Measurements from ENCODE around the gene TICAM2. TPM values are rescaled to one million over a fixed set of nuclear protein-coding genes. Genes with fewer than 3 reads are reported as not detected.

TICAM2 gene
- total and polyA plus RNA-seq, 10 donors = 2.9 to 9.2 (median 5.3) TPM

- TF ChIP-seq POLR2A (IDR thresholded peaks at IDR 0.05) = no peak
- no peak for TF ChIP-seq POLR2AphosphoS5 (IDR thresholded peaks at IDR 0.05)
- TF ChIP-seq CTCF (IDR thresholded peaks at IDR 0.05 in 8 of 11, conservative IDR thresholded peaks at IDR 0.05 in 3 of 11) = no peak
- Histone ChIP-seq H3K9me3 (no peaks in the 10 kb centered on the region), H3K27ac (no peak overlapping the region), H3K27me3 (replicated peaks in 1 of 7) (no peaks in the 10 kb centered on the region), H3K36me3 (no peaks in the 10 kb centered on the region), H3K4me3 (no peak overlapping the region), H3K4me1 (peaks cover 0 to 11% (median 5%) of the 10 kb centered on the region in 6 donors)
- intact Hi-C loops (cut with DNase I; ENCODE audit: low total_unique reads) = loop anchor here (5.0 kb wide), 1 partner anchor 277 kb away; no protein-coding TSS in a partner anchor
- no peak for DNase-seq
- WGBS, 5 donors = 80 to 94% (median 90%) methylated on average over 3 of the region's 3 CpGs
Observed at GRCh38 chr5:115589043-115589442, 13.2 kb downstream of the TICAM2 start.

GRCh38 chr5:115588640-115589039 lies 13.6 kb downstream of the TICAM2 start:
- Histone ChIP-seq H3K4me3 (no peak overlapping the region), H3K4me1 (peaks cover 0 to 11% (median 5%) of the 10 kb centered on the region in 6 donors), H3K27me3 (replicated peaks in 1 of 7) (no peaks in the 10 kb centered on the region), H3K27ac (no peak overlapping the region), H3K9me3 (no peaks in the 10 kb centered on the region), H3K36me3 (no peaks in the 10 kb centered on the region)
- DNase-seq = no peak
- TF ChIP-seq POLR2A (IDR thresholded peaks at IDR 0.05) (no peak), POLR2AphosphoS5 (IDR thresholded peaks at IDR 0.05) (no peak), CTCF (IDR thresholded peaks at IDR 0.05 in 8 of 11, conservative IDR thresholded peaks at IDR 0.05 in 3 of 11) (no peak)
- intact Hi-C loops (cut with DNase I; ENCODE audit: low total_unique reads) = loop anchor here (5.0 kb wide), 1 partner anchor 276 kb away; no protein-coding TSS in a partner anchor
- WGBS, 5 donors = 71 to 78% (median 73%) methylated on average over 4 of the region's 4 CpGs

GRCh38 chr5:115586525-115587146 lies 15.6 kb downstream of the TICAM2 start:
- intact Hi-C loops (cut with DNase I; ENCODE audit: low total_unique reads) = loop anchor here (5.0 kb wide), 1 partner anchor 274 kb away; no protein-coding TSS in a partner anchor
- WGBS, 5 donors = 52 to 62% (median 53%) methylated on average over 6 of the region's 6 CpGs
- H3K9me3 ChIP-seq = no peaks in the 10 kb centered on the region

More at GRCh38 chr5:115586525-115587146, 15.6 kb downstream of the TICAM2 start:
- Histone ChIP-seq H3K36me3 (no peaks in the 10 kb centered on the region), H3K4me1 (peaks cover 0 to 11% (median 5%) of the 10 kb centered on the region in 6 donors), H3K4me3 (no peak overlapping the region), H3K27me3 (replicated peaks in 1 of 7) (no peaks in the 10 kb centered on the region), H3K27ac (no peak overlapping the region)
- DNase-seq = no peak
- TF ChIP-seq CTCF (IDR thresholded peaks at IDR 0.05 in 8 of 11, conservative IDR thresholded peaks at IDR 0.05 in 3 of 11) = peak; percentile 18 to 72 (median 52)
- no peak for TF ChIP-seq POLR2AphosphoS5 (IDR thresholded peaks at IDR 0.05)
- no peak for TF ChIP-seq POLR2A (IDR thresholded peaks at IDR 0.05)

All from spleen (tissue), 11 donors.